Mesodermal cell (in vitro differentiated cells): ENCODE results near the gene TEX13D.

Experiments
- H3K27ac ChIP-seq: 2 replicates; pipeline ENCODE4 v1.7.0; 2013; ENCODE audit warnings: mild to moderate bottlenecking, low read depth, low read length, moderate library complexity; ENCODE audit not compliant: severe bottlenecking
- H3K36me3 ChIP-seq: 2 replicates; pipeline ENCODE4 v1.7.1; 2013; ENCODE audit warnings: mild to moderate bottlenecking, low read length, moderate library complexity; ENCODE audit not compliant: control insufficient read depth, insufficient read depth
- H3K4me1 ChIP-seq: one replicate; pipeline ENCODE4 v1.7.1; 2013; ENCODE audit warnings: mild to moderate bottlenecking, low read length; ENCODE audit not compliant: insufficient read depth, control insufficient read depth, poor library complexity, severe bottlenecking
- H3K4me3 ChIP-seq: 2 replicates; pipeline ENCODE4 v1.7.0; 2013; ENCODE audit warnings: low read length, control low read depth, mild to moderate bottlenecking; ENCODE audit not compliant: insufficient read depth, poor library complexity, severe bottlenecking; ENCODE audit errors: extremely low read depth
- H3K9me3 ChIP-seq: 2 replicates; pipeline ENCODE4 v1.7.1; 2013; ENCODE audit warnings: mild to moderate bottlenecking, low read length, moderate library complexity; ENCODE audit not compliant: control insufficient read depth
- WGBS, 2 experiments: methylation state at CpG; one replicate each; pipeline ENCODE4 v1.1.5; 2013; ENCODE audit warnings: missing lambda C conversion rate in 2 of 2; ENCODE audit not compliant: insufficient coverage in 2 of 2; 5-methylcytosine and 5-hydroxymethylcytosine counted together

Gene TEX13D

GRCh38 chrX:124337916-124338315 lies 5.5 kb downstream of the TEX13D start:
- Histone ChIP-seq H3K27ac (no peak overlapping the region), H3K36me3 (no peaks in the 10 kb centered on the region), H3K9me3 (no peaks in the 10 kb centered on the region), H3K4me1 (no peaks in the 10 kb centered on the region), H3K4me3 (no peak overlapping the region)
- no CpG with 5 or more reads among the region's 1 CpG for WGBS, 2 experiments

- 80 to 100% methylated on average over 1 of the region's 6 CpGs for WGBS, 2 experiments
- no peaks in the 10 kb centered on the region for H3K36me3 ChIP-seq
- H3K27ac ChIP-seq, result no peak overlapping the region
- no peaks in the 10 kb centered on the region for H3K9me3 ChIP-seq
- H3K4me3 ChIP-seq, result no peak overlapping the region
- H3K4me1 ChIP-seq, result no peaks in the 10 kb centered on the region
Observed at GRCh38 chrX:124338733-124339514, 6.5 kb downstream of the TEX13D start.

GRCh38 chrX:124341396-124342132 lies 9.1 kb downstream of the TEX13D start:
- no peak overlapping the region for H3K4me3 ChIP-seq
- no peak overlapping the region for H3K27ac ChIP-seq
- no peaks in the 10 kb centered on the region for H3K9me3 ChIP-seq
- no peaks in the 10 kb centered on the region for H3K36me3 ChIP-seq
- H3K4me1 ChIP-seq, result no peaks in the 10 kb centered on the region
- no CpG with 5 or more reads among the region's 7 CpGs for WGBS, 2 experiments

- H3K4me1 ChIP-seq, result no peaks in the 10 kb centered on the region
- WGBS, 2 experiments, result 100% methylated on average over 1 of the region's 7 CpGs
- no peak overlapping the region for H3K4me3 ChIP-seq
- no peaks in the 10 kb centered on the region for H3K9me3 ChIP-seq
- no peak overlapping the region for H3K27ac ChIP-seq
- H3K36me3 ChIP-seq, result no peaks in the 10 kb centered on the region
Observed at GRCh38 chrX:124342174-124342867, 9.9 kb downstream of the TEX13D start.

GRCh38 chrX:124343016-124343415 lies 10.6 kb downstream of the TEX13D start:
- Histone ChIP-seq H3K36me3 (no peaks in the 10 kb centered on the region), H3K27ac (no peak overlapping the region)

GRCh38 chrX:124344246-124344645 lies 11.8 kb downstream of the TEX13D start:
- Histone ChIP-seq H3K9me3 (no peaks in the 10 kb centered on the region), H3K27ac (no peak overlapping the region), H3K36me3 (no peaks in the 10 kb centered on the region), H3K4me3 (no peak overlapping the region), H3K4me1 (no peaks in the 10 kb centered on the region)
- no CpG with 5 or more reads among the region's 4 CpGs for WGBS, 2 experiments

More at GRCh38 chrX:124343016-124343415, 10.6 kb downstream of the TEX13D start:
- Histone ChIP-seq H3K4me1 (no peaks in the 10 kb centered on the region), H3K9me3 (no peaks in the 10 kb centered on the region), H3K4me3 (no peak overlapping the region)

- H3K36me3 ChIP-seq, result no peaks in the 10 kb centered on the region
- H3K27ac ChIP-seq, result no peak within 1 kb of the TSS
- H3K9me3 ChIP-seq, result no peaks in the 10 kb centered on the region
- no peaks in the 10 kb centered on the region for H3K4me1 ChIP-seq
- no peak within 1 kb of the TSS for H3K4me3 ChIP-seq
- 96 to 97% methylated on average over 4 of the region's 19 CpGs for WGBS, 2 experiments
Observed at GRCh38 chrX:124346117-124346876, 13.8 kb downstream of the TEX13D start, which contains the start of gene SH2D1A. Gene SH2D1A (plus strand): TSS chrX:124346563. CDS start chrX:124346643, 80 bp downstream.

- Histone ChIP-seq H3K4me1 (no peaks in the 10 kb centered on the region), H3K4me3 (no peak overlapping the region), H3K36me3 (no peaks in the 10 kb centered on the region), H3K9me3 (no peaks in the 10 kb centered on the region), H3K27ac (no peak overlapping the region)
- 80 to 97% methylated on average over 2 to 5 of the region's 15 CpGs for WGBS, 2 experiments
Observed at GRCh38 chrX:124346877-124347241, 14.4 kb downstream of the TEX13D start.

- no peak overlapping the region for H3K4me3 ChIP-seq
- H3K27ac ChIP-seq, result no peak overlapping the region
- H3K9me3 ChIP-seq, result no peaks in the 10 kb centered on the region
- WGBS, 2 experiments, result 63 to 90% methylated on average over 1 to 2 of the region's 5 CpGs
- no peaks in the 10 kb centered on the region for H3K36me3 ChIP-seq
- H3K4me1 ChIP-seq, result no peaks in the 10 kb centered on the region
Observed at GRCh38 chrX:124347242-124347641, 14.8 kb downstream of the TEX13D start.

GRCh38 chrX:124348182-124348581 lies 15.7 kb downstream of the TEX13D start:
- no peak overlapping the region for H3K4me3 ChIP-seq
- H3K4me1 ChIP-seq, result no peaks in the 10 kb centered on the region
- WGBS, 2 experiments, result 92 to 100% methylated on average over 1 to 4 of the region's 5 CpGs
- no peaks in the 10 kb centered on the region for H3K36me3 ChIP-seq
- H3K9me3 ChIP-seq, result no peaks in the 10 kb centered on the region
- H3K27ac ChIP-seq, result no peak overlapping the region
